NT2/D1 (cell line): ENCODE measurements around the gene FXN.
"Not testable (repeated sequence)": the region's sequence is repeated elsewhere in the genome, so short reads cannot be mapped to it uniquely, and the experiment has no call there.

Source experiments
- SUZ12 ChIP-seq: IDR thresholded peaks from 2 replicates; pipeline ENCODE4 v1.6.1; 2011; ENCODE audit not compliant: insufficient read length, insufficient read depth; ENCODE audit errors: extremely low read depth
- YY1 ChIP-seq: IDR thresholded peaks from 2 replicates; pipeline ENCODE4 v1.6.1; 2011; ENCODE audit not compliant: insufficient read length, insufficient read depth

DNA sequence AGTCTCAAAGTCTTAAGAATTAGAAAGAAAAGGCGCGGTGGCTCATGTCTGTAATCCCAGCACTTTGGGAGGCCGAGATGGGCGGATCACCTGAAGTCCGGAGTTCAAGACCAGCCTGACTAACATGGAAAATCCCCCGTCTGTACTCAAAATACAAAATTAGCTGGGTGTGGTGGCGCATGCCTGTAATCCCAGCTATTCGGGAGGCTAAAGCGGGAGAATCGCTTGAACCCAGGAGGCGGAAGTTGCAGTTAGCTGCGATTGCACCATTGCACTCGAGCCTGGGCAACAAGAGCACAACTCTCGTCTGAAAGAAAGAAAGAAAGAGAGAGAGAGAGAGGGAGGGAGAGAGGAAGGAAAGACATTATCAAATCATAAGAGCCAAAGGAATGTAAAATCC lies 73.2 kb downstream of the FXN start:
- TF ChIP-seq YY1, SUZ12: not testable (repeated sequence)
